ENCODE measurements around the gene NAA50.

Gene NAA50

GRCh38 chr3:113719294-113719693 is 26.8 kb downstream of the NAA50 start:
- no peak for TF ChIP-seq ZNF585B (tag by site-specific recombination; IDR thresholded peaks at IDR 0.05)
- TF ChIP-seq ZNF354C (tag by site-specific recombination; IDR thresholded peaks at IDR 0.05; ENCODE audit: borderline replicate concordance, low read depth) = no peak
- no peak for TF ChIP-seq IKZF3 (tag by site-specific recombination; IDR thresholded peaks at IDR 0.05)
- no peak for TF ChIP-seq YY1 (tag by site-specific recombination; IDR thresholded peaks at IDR 0.05)
- TF ChIP-seq ZNF362 (tag by site-specific recombination; IDR thresholded peaks at IDR 0.05) = no peak
- TF ChIP-seq ZBTB44 (tag by site-specific recombination; IDR thresholded peaks at IDR 0.05) = no peak
- TF ChIP-seq ZNF658 (tag by site-specific recombination; IDR thresholded peaks at IDR 0.05) = no peak
- TF ChIP-seq ZNF530 (tag by site-specific recombination; IDR thresholded peaks at IDR 0.05; ENCODE audit: low read depth) = no peak
- no peaks in the 10 kb centered on the region for H3K9me3 ChIP-seq (ENCODE audit: control insufficient read depth, insufficient read depth, low read depth, low read length)
- no peaks in the 10 kb centered on the region for H3K4me1 ChIP-seq (ENCODE audit: control insufficient read depth, insufficient read depth, low read length)
- no peak overlapping the region for H3K27ac ChIP-seq (ENCODE audit: extremely low read depth, low read depth, low read length)
- CTCF ChIA-PET = interaction anchor here (1.5 kb wide), 1 partner anchor 17 kb away, joined by 9 read pairs; no protein-coding TSS in a partner anchor
- POLR2A ChIA-PET = no interaction called here
- H3K4me3 ChIP-seq (ENCODE audit: low read depth, low read length) = no peak overlapping the region
- peaks cover 9 to 56% of the 10 kb centered on the region in 2 experiments; a peak in 2 of 3 replicates for H3K36me3 ChIP-seq (ENCODE audit: control insufficient read depth in 2 of 2, insufficient read depth in 1 of 2, low read length in 2 of 2)

- H3K9me3 ChIP-seq (ENCODE audit: control insufficient read depth, insufficient read depth, low read depth, low read length) = no peaks in the 10 kb centered on the region
- no peaks in the 10 kb centered on the region for H3K4me1 ChIP-seq (ENCODE audit: control insufficient read depth, insufficient read depth, low read length)
- ChIA-PET CTCF (no interaction called here), POLR2A (no interaction called here)
- no peak overlapping the region for H3K27ac ChIP-seq (ENCODE audit: extremely low read depth, low read depth, low read length)
- no peak overlapping the region for H3K4me3 ChIP-seq (ENCODE audit: low read depth, low read length)
- TF ChIP-seq PRDM10 (tag by site-specific recombination; IDR thresholded peaks at IDR 0.05) (0 out of 2 replicates have a peak, but pooled peaks have one; percentile 50), KLF9 (tag by site-specific recombination; IDR thresholded peaks at IDR 0.05; ENCODE audit: low read depth) (no peak)
- peaks cover 6 to 44% of the 10 kb centered on the region in 2 experiments; a peak in 2 of 3 replicates for H3K36me3 ChIP-seq (ENCODE audit: control insufficient read depth in 2 of 2, insufficient read depth in 1 of 2, low read length in 2 of 2)
Observed at GRCh38 chr3:113717818-113718217, 28.2 kb downstream of the NAA50 start.

- no peaks in the 10 kb centered on the region for H3K4me1 ChIP-seq (ENCODE audit: control insufficient read depth, insufficient read depth, low read length)
- ChIA-PET CTCF (interaction anchor here (0.6 kb wide), 1 partner anchor 135 kb away, joined by 3 read pairs; no protein-coding TSS in a partner anchor), POLR2A (no interaction called here)
- no peak overlapping the region for H3K27ac ChIP-seq (ENCODE audit: extremely low read depth, low read depth, low read length)
- H3K4me3 ChIP-seq (ENCODE audit: low read depth, low read length) = no peak overlapping the region
- H3K9me3 ChIP-seq (ENCODE audit: control insufficient read depth, insufficient read depth, low read depth, low read length) = no peaks in the 10 kb centered on the region
- H3K36me3 ChIP-seq (ENCODE audit: control insufficient read depth in 2 of 2, insufficient read depth in 1 of 2, low read length in 2 of 2) = peaks cover 4 to 41% of the 10 kb centered on the region in 2 experiments; a peak in 1 of 3 replicates
- TF ChIP-seq KLF16 (tag by site-specific recombination; IDR thresholded peaks at IDR 0.05) (no peak), ZNF529 (tag by site-specific recombination; IDR thresholded peaks at IDR 0.05; ENCODE audit: insufficient replicate concordance) (no peak), ZNF214 (tag by site-specific recombination; IDR thresholded peaks at IDR 0.05; ENCODE audit: borderline replicate concordance) (no peak), ZNF639 (tag by site-specific recombination; IDR thresholded peaks at IDR 0.05) (no peak), HOXC10 (CRISPR knock-in tag; IDR thresholded peaks at IDR 0.05) (no peak), ZNF112 (tag by site-specific recombination; IDR thresholded peaks at IDR 0.05) (no peak), ZNF169 (tag by site-specific recombination; IDR thresholded peaks at IDR 0.05) (no peak), ZFP41 (tag by site-specific recombination; IDR thresholded peaks at IDR 0.05; ENCODE audit: borderline replicate concordance) (no peak), ZNF184 (tag by site-specific recombination; IDR thresholded peaks at IDR 0.05) (no peak), ZNF747 (tag by site-specific recombination; IDR thresholded peaks at IDR 0.05) (no peak), ZNF658 (tag by site-specific recombination; IDR thresholded peaks at IDR 0.05) (no peak), PATZ1 (tag by site-specific recombination; IDR thresholded peaks at IDR 0.05) (no peak), BCL11A (tag by site-specific recombination; IDR thresholded peaks at IDR 0.05; ENCODE audit: low read depth) (no peak), ZNF133 (tag by site-specific recombination; IDR thresholded peaks at IDR 0.05) (no peak)
Observed at GRCh38 chr3:113717308-113717707, 28.7 kb downstream of the NAA50 start.
